Brain microvascular endothelial cell (primary cell): ENCODE data around the gene NPPA.

Experiments used
- DNase-seq: peaks from one replicate; pipeline ENCODE4 v3.0.0-alpha.2; 2020
- H3K27ac ChIP-seq: fragments of 250-450 bp; sonication (Bioruptor Pico); 2 replicates; pipeline ENCODE4 v1.5.1; 2020; ENCODE audit warnings: mild to moderate bottlenecking, moderate library complexity
- H3K27me3 ChIP-seq: fragments of 250-450 bp; sonication (Bioruptor Pico); replicated peaks from 2 replicates; pipeline ENCODE4 v1.5.1; 2020; ENCODE audit warnings: mild to moderate bottlenecking
- H3K36me3 ChIP-seq: fragments of 250-450 bp; sonication (Bioruptor Pico); replicated peaks from 2 replicates; pipeline ENCODE4 v1.5.1; 2020; ENCODE audit warnings: mild to moderate bottlenecking
- H3K4me3 ChIP-seq: 2 replicates; pipeline ENCODE4 v1.5.1; 2011; ENCODE audit warnings: low read depth, mild to moderate bottlenecking, control low read depth, low read length, moderate library complexity
- in situ Hi-C: cut with HindIII; loops from 2 replicates; pipeline ENCODE4 v1.10.0; 2017; ENCODE audit warnings: low sequenced_read_pairs, low pct_ligation_motif_present
- TF ChIP-seq, protein P1 (sequence below): IDR thresholded peaks from 2 replicates; pipeline ENCODE4 v1.5.1; 2011; ENCODE audit warnings: low read depth, mild to moderate bottlenecking, moderate library complexity, low read length, control low read depth, inconsistent platforms; ENCODE audit errors: missing control alignments

The NPPA gene

DNA sequence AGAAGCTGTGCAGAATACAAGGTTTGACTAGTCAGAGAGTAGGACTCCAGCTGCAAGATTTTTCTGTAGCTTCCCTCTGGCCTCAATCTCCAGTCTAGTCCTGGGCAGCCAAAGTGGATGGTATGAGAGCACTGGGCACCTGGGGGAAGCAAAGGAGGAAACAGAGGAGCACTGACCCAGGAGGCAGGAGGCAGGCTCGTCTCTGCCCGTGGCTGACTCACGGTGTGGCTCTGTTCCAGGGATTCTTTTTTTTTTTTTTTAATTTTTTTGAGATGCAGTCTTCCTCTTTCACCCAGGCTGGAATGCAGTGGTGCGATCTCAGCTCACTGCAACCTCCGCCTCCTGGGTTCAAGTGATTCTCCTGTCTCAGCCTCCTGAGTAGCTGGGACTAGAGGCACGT is 15.3 kb upstream of the NPPA start:
- H3K27me3 ChIP-seq, result peaks cover 17% of the 10 kb centered on the region
- H3K27ac ChIP-seq, result no peak overlapping the region
- in situ Hi-C loops, result no loop called here
- TF ChIP-seq, protein P1, sequence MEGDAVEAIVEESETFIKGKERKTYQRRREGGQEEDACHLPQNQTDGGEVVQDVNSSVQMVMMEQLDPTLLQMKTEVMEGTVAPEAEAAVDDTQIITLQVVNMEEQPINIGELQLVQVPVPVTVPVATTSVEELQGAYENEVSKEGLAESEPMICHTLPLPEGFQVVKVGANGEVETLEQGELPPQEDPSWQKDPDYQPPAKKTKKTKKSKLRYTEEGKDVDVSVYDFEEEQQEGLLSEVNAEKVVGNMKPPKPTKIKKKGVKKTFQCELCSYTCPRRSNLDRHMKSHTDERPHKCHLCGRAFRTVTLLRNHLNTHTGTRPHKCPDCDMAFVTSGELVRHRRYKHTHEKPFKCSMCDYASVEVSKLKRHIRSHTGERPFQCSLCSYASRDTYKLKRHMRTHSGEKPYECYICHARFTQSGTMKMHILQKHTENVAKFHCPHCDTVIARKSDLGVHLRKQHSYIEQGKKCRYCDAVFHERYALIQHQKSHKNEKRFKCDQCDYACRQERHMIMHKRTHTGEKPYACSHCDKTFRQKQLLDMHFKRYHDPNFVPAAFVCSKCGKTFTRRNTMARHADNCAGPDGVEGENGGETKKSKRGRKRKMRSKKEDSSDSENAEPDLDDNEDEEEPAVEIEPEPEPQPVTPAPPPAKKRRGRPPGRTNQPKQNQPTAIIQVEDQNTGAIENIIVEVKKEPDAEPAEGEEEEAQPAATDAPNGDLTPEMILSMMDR, result no peak
- peak; percentile 5 for DNase-seq
- no peak overlapping the region for H3K4me3 ChIP-seq
- H3K36me3 ChIP-seq, result no peaks in the 10 kb centered on the region

DNA sequence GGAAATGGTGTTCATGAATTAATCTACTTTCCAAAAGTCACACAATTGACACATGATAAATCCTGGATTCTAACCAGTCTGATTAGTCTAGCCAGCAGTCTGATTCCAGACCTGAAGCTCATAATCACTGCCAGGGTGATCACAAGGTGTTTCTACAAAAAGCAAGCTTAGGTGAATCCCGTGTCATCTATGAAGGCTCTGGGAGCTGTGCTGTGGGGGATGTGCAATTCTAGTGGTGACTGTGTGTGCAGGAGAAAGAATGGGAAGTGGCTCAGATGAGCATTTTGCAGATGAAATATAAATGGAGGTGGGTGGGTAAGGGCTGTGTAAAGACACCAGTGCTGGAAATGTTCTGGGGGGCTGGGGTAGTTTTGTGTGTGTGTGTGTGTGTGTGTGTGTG is 13.0 kb upstream of the NPPA start:
- no peak for DNase-seq
- H3K27ac ChIP-seq, result no peak overlapping the region
- H3K27me3 ChIP-seq, result peaks cover 22% of the 10 kb centered on the region
- in situ Hi-C loops, result no loop called here
- H3K36me3 ChIP-seq, result no peaks in the 10 kb centered on the region
- H3K4me3 ChIP-seq, result no peak overlapping the region
- TF ChIP-seq, protein P1, result no peak

DNA sequence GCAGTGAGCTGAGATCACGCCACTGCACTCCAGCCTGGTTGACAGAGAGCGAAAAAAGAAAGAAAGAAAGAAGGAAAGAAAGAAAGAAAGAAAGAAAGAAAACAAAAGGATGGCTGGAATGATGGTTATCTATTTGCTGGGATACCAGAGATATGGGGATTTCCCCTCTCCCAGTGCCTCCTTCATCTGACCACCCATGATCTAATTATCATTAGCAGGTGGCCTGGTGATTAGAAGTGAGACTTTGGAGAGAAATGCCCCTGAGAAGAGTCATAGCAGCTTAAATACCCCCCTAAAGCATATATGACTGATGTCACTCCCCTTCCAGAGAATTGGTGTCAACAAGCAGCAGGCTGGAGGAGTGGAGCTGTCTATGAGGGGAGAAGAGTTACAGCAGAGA is 12.5 kb upstream of the NPPA start:
- no peak for DNase-seq
- in situ Hi-C loops, result no loop called here
- Histone ChIP-seq H3K27me3 (peaks cover 22% of the 10 kb centered on the region), H3K36me3 (no peaks in the 10 kb centered on the region), H3K4me3 (no peak overlapping the region), H3K27ac (no peak overlapping the region)
- TF ChIP-seq, protein P1, result no peak

DNA sequence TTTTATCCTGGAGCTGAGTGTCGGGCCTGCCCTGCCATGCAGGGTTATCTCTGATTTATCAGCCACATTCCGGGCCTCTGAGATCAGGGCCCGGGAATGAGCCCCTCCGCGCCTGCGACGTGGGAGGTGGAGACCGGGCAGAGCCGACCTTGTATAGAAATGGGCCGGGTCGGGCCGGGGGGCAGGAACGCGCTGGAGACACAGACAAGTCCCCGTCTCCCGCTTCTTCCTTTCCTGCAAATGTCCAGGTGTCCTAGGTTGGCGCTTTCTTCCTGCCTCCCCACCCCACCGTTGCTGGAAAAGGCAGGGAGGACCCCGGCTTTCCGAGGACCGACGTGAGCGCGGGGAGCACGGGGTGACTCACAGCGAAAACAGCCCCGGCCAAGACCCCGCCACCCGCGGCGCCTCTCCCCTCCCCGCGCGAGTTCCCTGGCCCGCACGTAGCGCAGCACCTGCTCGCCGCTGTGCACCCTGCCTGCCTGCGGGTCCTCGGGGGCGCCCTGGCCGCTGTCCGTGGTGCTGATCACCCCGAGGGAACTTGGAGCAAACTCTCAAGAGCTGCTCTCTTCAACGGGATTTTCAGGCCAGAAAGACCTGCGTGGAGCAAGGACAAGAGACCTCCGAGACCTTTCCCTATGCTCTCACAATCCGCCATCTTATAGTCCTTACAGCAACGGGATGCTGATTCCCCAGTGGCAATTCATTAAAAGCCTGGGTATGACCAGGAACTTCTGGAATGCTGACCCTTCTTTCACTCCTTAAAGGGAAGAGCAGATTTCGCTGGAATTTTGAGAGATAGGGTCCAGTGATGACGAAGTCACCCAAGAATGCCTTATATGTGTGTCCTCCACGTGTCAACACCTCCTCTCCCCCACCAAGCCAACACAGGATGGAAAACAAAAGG is 11.6 kb upstream of the NPPA start:
- TF ChIP-seq, protein P1, result peak; percentile 53
- no peak overlapping the region for H3K4me3 ChIP-seq
- peaks cover 26% of the 10 kb centered on the region for H3K27me3 ChIP-seq
- H3K36me3 ChIP-seq, result no peaks in the 10 kb centered on the region
- in situ Hi-C loops, result no loop called here
- DNase-seq, result peak; percentile 57
- no peak overlapping the region for H3K27ac ChIP-seq

DNA sequence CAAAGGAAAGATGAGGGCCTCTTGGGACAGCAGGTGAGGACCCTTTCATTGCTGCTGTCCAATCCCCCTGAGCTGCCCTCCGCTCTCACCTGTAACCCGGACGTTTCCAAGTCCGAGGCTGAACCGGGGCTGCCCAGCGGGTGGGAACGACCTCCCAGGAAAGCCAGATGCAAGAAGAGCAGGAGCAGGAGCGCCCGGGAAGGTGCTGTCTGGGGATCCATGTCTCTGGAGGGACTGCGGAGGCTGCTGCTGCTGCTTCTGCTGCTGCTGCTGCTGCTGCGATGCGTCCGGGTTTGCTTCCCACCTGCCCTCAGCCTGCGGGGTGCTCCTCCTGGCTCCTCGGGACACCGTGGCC is 11.0 kb upstream of the NPPA start, which contains the start of gene NPPB:
Gene NPPB, minus strand, starts transcription at position 333 of the 355 bp plus-strand sequence. Its CDS starts 112 bp downstream, at position 221.
- Histone ChIP-seq H3K27ac (no peak within 1 kb of the TSS), H3K36me3 (no peaks in the 10 kb centered on the region), H3K27me3 (peaks cover 26% of the 10 kb centered on the region), H3K4me3 (no peak within 1 kb of the TSS)
- no peak for DNase-seq
- in situ Hi-C loops, result no loop called here
- TF ChIP-seq, protein P1, result no peak
